ENCODE data around the gene CDK4. TPM values are rescaled to one million over a fixed set of nuclear protein-coding genes. Genes with fewer than 3 reads are reported as not detected.

Gene CDK4
- total and polyA plus RNA-seq, 2 of the 13 experiments (the other 11 are each of a cell fraction or from before 2014, with no cell fraction given): 191 to 209 TPM

DNA sequence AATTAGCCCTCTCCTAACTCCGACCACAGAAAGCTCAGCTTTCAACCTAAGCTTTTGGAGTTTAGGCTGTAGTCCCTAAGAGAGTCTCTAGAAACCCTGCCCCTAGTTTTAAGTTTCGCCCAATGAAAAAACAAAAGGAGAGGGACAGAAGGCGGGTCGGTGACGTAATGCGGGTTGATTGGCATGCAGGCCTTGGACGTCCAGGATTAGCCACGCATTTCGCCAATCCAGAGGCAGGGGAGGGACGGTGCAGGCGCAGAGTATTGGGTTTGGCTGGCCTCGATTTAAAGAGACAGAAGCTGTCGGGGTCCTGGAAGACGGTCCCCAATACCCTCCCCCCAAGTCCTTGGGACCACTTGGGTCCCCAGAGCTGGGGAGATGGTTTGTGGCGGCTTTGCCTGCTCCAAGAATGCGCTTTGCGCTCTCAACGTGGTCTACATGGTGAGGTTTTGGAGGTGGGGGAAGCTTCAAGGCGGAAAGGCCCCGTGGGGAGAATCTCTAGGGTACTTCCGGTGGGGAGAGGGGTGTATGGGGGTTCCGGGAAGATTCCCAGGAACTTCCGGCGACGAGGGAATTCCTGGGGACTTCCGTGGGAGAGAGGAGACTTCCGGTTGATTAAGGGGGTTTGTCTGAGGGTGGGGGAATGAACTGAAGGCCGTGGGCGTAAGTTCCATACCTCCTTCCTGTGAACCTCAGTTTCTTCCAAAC, 7.2 kb downstream of the CDK4 start, which contains the start of gene TSPAN31 (continued):
- TF ChIP-seq, protein P1, sequence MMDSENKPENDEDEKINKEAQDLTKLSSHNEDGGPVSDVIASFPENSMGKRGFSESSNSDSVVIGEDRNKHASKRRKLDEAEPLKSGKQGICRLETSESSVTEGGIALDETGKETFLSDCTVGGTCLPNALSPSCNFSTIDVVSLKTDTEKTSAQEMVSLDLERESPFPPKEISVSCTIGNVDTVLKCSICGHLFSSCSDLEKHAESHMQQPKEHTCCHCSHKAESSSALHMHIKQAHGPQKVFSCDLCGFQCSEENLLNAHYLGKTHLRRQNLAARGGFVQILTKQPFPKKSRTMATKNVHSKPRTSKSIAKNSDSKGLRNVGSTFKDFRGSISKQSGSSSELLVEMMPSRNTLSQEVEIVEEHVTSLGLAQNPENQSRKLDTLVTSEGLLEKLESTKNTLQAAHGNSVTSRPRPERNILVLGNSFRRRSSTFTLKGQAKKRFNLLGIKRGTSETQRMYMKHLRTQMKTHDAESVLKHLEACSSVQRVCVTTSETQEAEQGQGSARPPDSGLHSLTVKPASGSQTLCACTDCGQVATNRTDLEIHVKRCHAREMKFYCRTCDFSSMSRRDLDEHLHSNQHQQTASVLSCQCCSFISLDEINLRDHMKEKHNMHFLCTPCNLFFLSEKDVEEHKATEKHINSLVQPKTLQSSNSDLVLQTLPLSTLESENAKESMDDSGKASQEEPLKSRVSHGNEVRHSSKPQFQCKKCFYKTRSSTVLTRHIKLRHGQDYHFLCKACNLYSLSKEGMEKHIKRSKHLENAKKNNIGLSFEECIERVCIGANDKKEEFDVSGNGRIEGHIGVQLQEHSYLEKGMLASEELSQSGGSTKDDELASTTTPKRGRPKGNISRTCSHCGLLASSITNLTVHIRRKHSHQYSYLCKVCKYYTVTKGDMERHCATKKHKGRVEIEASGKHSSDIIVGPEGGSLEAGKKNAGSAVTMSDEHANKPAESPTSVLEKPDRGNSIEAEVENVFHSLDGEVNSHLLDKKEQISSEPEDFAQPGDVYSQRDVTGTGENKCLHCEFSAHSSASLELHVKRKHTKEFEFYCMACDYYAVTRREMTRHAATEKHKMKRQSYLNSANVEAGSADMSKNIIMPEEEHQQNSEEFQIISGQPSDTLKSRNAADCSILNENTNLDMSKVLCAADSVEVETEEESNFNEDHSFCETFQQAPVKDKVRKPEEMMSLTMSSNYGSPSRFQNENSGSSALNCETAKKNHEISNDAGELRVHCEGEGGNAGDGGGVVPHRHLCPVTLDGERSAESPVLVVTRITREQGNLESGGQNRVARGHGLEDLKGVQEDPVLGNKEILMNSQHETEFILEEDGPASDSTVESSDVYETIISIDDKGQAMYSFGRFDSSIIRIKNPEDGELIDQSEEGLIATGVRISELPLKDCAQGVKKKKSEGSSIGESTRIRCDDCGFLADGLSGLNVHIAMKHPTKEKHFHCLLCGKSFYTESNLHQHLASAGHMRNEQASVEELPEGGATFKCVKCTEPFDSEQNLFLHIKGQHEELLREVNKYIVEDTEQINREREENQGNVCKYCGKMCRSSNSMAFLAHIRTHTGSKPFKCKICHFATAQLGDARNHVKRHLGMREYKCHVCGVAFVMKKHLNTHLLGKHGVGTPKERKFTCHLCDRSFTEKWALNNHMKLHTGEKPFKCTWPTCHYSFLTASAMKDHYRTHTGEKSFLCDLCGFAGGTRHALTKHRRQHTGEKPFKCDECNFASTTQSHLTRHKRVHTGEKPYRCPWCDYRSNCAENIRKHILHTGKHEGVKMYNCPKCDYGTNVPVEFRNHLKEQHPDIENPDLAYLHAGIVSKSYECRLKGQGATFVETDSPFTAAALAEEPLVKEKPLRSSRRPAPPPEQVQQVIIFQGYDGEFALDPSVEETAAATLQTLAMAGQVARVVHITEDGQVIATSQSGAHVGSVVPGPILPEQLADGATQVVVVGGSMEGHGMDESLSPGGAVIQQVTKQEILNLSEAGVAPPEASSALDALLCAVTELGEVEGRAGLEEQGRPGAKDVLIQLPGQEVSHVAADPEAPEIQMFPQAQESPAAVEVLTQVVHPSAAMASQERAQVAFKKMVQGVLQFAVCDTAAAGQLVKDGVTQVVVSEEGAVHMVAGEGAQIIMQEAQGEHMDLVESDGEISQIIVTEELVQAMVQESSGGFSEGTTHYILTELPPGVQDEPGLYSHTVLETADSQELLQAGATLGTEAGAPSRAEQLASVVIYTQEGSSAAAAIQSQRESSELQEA (CRISPR knock-in tag; IDR thresholded peaks at IDR 0.05; ENCODE audit: not compliant biosample characterization): no peak
- TF ChIP-seq DR1 (CRISPR knock-in tag; IDR thresholded peaks at IDR 0.05): peak; percentile 71; the same call in 1 of the 2 replicates
- TF ChIP-seq, protein P2, sequence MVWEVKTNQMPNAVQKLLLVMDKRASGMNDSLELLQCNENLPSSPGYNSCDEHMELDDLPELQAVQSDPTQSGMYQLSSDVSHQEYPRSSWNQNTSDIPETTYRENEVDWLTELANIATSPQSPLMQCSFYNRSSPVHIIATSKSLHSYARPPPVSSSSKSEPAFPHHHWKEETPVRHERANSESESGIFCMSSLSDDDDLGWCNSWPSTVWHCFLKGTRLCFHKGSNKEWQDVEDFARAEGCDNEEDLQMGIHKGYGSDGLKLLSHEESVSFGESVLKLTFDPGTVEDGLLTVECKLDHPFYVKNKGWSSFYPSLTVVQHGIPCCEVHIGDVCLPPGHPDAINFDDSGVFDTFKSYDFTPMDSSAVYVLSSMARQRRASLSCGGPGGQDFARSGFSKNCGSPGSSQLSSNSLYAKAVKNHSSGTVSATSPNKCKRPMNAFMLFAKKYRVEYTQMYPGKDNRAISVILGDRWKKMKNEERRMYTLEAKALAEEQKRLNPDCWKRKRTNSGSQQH (CRISPR knock-in tag; IDR thresholded peaks at IDR 0.05; ENCODE audit: low read depth): 0 out of 2 replicates have a peak, but pooled peaks have one; percentile 44
- no peak for TF ChIP-seq ZNF652 (CRISPR knock-in tag; IDR thresholded peaks at IDR 0.05; ENCODE audit: borderline replicate concordance, low read depth)
- no peak for TF ChIP-seq ZNF616 (CRISPR knock-in tag; IDR thresholded peaks at IDR 0.05; ENCODE audit: low read depth)
- TF ChIP-seq ZNF782 (CRISPR knock-in tag; IDR thresholded peaks at IDR 0.05; ENCODE audit: borderline replicate concordance): no peak
- TF ChIP-seq NR2F2 (IDR thresholded peaks at IDR 0.05; ENCODE audit: borderline replicate concordance, low read depth): 0 out of 2 replicates have a peak, but pooled peaks have one; percentile 25
- TF ChIP-seq ISL2 (CRISPR knock-in tag; IDR thresholded peaks at IDR 0.05): no peak
- TF ChIP-seq PHF5A (CRISPR knock-in tag; IDR thresholded peaks at IDR 0.05; ENCODE audit: low read depth, unreplicated experiment): peak; percentile 8
- TF ChIP-seq, protein P3, sequence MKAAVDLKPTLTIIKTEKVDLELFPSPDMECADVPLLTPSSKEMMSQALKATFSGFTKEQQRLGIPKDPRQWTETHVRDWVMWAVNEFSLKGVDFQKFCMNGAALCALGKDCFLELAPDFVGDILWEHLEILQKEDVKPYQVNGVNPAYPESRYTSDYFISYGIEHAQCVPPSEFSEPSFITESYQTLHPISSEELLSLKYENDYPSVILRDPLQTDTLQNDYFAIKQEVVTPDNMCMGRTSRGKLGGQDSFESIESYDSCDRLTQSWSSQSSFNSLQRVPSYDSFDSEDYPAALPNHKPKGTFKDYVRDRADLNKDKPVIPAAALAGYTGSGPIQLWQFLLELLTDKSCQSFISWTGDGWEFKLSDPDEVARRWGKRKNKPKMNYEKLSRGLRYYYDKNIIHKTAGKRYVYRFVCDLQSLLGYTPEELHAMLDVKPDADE (CRISPR knock-in tag; IDR thresholded peaks at IDR 0.05): no peak
- TF ChIP-seq, protein P4, sequence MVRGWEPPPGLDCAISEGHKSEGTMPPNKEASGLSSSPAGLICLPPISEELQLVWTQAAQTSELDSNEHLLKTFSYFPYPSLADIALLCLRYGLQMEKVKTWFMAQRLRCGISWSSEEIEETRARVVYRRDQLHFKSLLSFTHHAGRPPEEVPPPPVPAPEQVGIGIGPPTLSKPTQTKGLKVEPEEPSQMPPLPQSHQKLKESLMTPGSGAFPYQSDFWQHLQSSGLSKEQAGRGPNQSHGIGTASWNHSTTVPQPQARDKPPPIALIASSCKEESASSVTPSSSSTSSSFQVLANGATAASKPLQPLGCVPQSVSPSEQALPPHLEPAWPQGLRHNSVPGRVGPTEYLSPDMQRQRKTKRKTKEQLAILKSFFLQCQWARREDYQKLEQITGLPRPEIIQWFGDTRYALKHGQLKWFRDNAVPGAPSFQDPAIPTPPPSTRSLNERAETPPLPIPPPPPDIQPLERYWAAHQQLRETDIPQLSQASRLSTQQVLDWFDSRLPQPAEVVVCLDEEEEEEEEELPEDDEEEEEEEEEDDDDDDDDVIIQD (CRISPR knock-in tag; IDR thresholded peaks at IDR 0.05; ENCODE audit: low read depth): no peak; the same call in 1 of the 2 replicates
- TF ChIP-seq ZSCAN31 (CRISPR knock-in tag; IDR thresholded peaks at IDR 0.05; ENCODE audit: low read depth): 0 out of 2 replicates have a peak, but pooled peaks have one; percentile 9
- TF ChIP-seq, protein P5, sequence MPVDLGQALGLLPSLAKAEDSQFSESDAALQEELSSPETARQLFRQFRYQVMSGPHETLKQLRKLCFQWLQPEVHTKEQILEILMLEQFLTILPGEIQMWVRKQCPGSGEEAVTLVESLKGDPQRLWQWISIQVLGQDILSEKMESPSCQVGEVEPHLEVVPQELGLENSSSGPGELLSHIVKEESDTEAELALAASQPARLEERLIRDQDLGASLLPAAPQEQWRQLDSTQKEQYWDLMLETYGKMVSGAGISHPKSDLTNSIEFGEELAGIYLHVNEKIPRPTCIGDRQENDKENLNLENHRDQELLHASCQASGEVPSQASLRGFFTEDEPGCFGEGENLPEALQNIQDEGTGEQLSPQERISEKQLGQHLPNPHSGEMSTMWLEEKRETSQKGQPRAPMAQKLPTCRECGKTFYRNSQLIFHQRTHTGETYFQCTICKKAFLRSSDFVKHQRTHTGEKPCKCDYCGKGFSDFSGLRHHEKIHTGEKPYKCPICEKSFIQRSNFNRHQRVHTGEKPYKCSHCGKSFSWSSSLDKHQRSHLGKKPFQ (CRISPR knock-in tag; IDR thresholded peaks at IDR 0.05; ENCODE audit: insufficient replicate concordance): peak; percentile 78
- no peak for TF ChIP-seq ZNF30 (CRISPR knock-in tag; IDR thresholded peaks at IDR 0.05)
